ENCODE results near the gene TRAPPC2L. TPM values are rescaled to one million over a fixed set of nuclear protein-coding genes. Genes with fewer than 3 reads are reported as not detected.

The TRAPPC2L gene
- total and polyA plus RNA-seq, 2 of the 13 experiments (the other 11 are each of a cell fraction or from before 2014, with no cell fraction given): 96.3 to 107 TPM

DNA sequence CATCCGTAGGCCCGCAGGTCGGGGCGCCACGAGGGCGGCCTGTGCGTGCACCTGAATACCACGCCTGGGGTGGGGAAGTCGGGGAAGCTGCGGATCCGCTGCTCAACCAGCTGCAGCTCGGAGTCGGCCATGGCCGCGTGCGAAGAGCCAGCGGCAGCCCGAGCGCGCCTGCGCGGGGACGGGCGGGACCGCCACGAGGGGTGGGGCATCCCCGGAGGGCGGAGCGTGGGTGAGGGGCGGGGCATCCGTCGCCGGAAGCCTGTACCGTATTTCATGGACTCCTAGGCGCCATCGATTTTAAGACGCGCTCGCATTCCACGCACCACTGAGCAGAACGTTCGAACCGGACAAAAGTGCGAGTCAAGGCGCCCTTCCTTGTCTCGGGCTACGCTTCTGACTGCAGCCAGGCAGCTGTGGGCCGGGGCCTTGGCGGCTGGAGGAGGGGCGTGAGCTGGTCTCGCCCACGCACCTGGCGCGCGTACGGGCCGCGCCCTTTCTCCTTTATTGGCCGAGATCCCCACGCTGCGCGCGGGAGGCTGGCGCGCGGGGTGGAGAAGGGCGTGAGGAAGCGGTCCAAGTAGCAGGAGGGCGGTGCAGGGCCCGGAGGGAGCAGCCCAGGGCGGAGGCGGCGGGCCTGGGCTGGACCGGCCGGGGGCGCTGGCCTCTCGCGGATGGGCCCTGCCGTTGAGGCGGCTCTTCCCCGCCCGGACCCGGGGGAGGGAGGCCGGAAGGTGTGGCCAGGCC lies 45.0 kb upstream of the TRAPPC2L start, which contains the start of gene APRT (continued):
- TF ChIP-seq, protein P1, sequence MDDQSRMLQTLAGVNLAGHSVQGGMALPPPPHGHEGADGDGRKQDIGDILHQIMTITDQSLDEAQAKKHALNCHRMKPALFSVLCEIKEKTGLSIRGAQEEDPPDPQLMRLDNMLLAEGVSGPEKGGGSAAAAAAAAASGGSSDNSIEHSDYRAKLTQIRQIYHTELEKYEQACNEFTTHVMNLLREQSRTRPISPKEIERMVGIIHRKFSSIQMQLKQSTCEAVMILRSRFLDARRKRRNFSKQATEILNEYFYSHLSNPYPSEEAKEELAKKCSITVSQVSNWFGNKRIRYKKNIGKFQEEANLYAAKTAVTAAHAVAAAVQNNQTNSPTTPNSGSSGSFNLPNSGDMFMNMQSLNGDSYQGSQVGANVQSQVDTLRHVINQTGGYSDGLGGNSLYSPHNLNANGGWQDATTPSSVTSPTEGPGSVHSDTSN (CRISPR knock-in tag; IDR thresholded peaks at IDR 0.05; ENCODE audit: borderline replicate concordance): no peak
- TF ChIP-seq ZNF780A (CRISPR knock-in tag; IDR thresholded peaks at IDR 0.05) (peak; percentile 68; the same call in 1 of the 2 replicates), RNF2 (conservative IDR thresholded peaks at IDR 0.05; ENCODE audit: low read depth) (no peak; the same call in 1 of the 2 replicates), CHD4 (IDR thresholded peaks at IDR 0.05; ENCODE audit: borderline replicate concordance, low read length) (0 out of 2 replicates have a peak, but pooled peaks have one; percentile 41), SMC3 (IDR thresholded peaks at IDR 0.05; ENCODE audit: low read length) (no peak), NCOA2 (CRISPR knock-in tag; IDR thresholded peaks at IDR 0.05) (0 out of 2 replicates have a peak, but pooled peaks have one; percentile 9), ZNF205 (CRISPR knock-in tag; IDR thresholded peaks at IDR 0.05) (peak; percentile 40; the same call in 1 of the 2 replicates), XRCC5 (optimal IDR thresholded peaks at IDR 0.05; ENCODE audit: low read length) (peak; percentile 73), ZNF75D (CRISPR knock-in tag; IDR thresholded peaks at IDR 0.05; ENCODE audit: borderline replicate concordance) (no peak), HCFC1 (IDR thresholded peaks at IDR 0.05; ENCODE audit: low read depth, low read length) (0 out of 2 replicates have a peak, but pooled peaks have one; percentile 19), ZFP36 (IDR thresholded peaks at IDR 0.05; ENCODE audit: borderline replicate concordance, low read depth, low read length, partially characterized antibody) (no peak), ZNF530 (CRISPR knock-in tag; IDR thresholded peaks at IDR 0.05; ENCODE audit: low read depth) (no peak), ZNF777 (CRISPR knock-in tag; IDR thresholded peaks at IDR 0.05) (peak; percentile 60), ZNF501 (CRISPR knock-in tag; IDR thresholded peaks at IDR 0.05) (peak; percentile 97), NCOA5 (CRISPR knock-in tag; IDR thresholded peaks at IDR 0.05) (no peak), ATF7 (IDR thresholded peaks at IDR 0.05) (no peak), ATF7 (CRISPR knock-in tag; IDR thresholded peaks at IDR 0.05) (0 out of 2 replicates have a peak, but pooled peaks have one; percentile 31), BHLHE40 (IDR thresholded peaks at IDR 0.05; ENCODE audit: low read length) (peak; percentile 38; the same call in 1 of the 2 replicates), DMAP1 (CRISPR knock-in tag; IDR thresholded peaks at IDR 0.05) (peak; percentile 99)
- TF ChIP-seq, protein P2, sequence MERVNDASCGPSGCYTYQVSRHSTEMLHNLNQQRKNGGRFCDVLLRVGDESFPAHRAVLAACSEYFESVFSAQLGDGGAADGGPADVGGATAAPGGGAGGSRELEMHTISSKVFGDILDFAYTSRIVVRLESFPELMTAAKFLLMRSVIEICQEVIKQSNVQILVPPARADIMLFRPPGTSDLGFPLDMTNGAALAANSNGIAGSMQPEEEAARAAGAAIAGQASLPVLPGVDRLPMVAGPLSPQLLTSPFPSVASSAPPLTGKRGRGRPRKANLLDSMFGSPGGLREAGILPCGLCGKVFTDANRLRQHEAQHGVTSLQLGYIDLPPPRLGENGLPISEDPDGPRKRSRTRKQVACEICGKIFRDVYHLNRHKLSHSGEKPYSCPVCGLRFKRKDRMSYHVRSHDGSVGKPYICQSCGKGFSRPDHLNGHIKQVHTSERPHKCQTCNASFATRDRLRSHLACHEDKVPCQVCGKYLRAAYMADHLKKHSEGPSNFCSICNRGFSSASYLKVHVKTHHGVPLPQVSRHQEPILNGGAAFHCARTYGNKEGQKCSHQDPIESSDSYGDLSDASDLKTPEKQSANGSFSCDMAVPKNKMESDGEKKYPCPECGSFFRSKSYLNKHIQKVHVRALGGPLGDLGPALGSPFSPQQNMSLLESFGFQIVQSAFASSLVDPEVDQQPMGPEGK (CRISPR knock-in tag; IDR thresholded peaks at IDR 0.05): peak; percentile 47
- TF ChIP-seq, protein P3, sequence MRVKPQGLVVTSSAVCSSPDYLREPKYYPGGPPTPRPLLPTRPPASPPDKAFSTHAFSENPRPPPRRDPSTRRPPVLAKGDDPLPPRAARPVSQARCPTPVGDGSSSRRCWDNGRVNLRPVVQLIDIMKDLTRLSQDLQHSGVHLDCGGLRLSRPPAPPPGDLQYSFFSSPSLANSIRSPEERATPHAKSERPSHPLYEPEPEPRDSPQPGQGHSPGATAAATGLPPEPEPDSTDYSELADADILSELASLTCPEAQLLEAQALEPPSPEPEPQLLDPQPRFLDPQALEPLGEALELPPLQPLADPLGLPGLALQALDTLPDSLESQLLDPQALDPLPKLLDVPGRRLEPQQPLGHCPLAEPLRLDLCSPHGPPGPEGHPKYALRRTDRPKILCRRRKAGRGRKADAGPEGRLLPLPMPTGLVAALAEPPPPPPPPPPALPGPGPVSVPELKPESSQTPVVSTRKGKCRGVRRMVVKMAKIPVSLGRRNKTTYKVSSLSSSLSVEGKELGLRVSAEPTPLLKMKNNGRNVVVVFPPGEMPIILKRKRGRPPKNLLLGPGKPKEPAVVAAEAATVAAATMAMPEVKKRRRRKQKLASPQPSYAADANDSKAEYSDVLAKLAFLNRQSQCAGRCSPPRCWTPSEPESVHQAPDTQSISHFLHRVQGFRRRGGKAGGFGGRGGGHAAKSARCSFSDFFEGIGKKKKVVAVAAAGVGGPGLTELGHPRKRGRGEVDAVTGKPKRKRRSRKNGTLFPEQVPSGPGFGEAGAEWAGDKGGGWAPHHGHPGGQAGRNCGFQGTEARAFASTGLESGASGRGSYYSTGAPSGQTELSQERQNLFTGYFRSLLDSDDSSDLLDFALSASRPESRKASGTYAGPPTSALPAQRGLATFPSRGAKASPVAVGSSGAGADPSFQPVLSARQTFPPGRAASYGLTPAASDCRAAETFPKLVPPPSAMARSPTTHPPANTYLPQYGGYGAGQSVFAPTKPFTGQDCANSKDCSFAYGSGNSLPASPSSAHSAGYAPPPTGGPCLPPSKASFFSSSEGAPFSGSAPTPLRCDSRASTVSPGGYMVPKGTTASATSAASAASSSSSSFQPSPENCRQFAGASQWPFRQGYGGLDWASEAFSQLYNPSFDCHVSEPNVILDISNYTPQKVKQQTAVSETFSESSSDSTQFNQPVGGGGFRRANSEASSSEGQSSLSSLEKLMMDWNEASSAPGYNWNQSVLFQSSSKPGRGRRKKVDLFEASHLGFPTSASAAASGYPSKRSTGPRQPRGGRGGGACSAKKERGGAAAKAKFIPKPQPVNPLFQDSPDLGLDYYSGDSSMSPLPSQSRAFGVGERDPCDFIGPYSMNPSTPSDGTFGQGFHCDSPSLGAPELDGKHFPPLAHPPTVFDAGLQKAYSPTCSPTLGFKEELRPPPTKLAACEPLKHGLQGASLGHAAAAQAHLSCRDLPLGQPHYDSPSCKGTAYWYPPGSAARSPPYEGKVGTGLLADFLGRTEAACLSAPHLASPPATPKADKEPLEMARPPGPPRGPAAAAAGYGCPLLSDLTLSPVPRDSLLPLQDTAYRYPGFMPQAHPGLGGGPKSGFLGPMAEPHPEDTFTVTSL (CRISPR knock-in tag; IDR thresholded peaks at IDR 0.05; ENCODE audit: borderline replicate concordance): peak; percentile 22

All from HepG2 (cell line).